GM18511 (cell line): Measurements from ENCODE around the gene GRIN2C.

ENCODE experiments used
- ATAC-seq: cut with Tn5 transposase; IDR thresholded peaks from one replicate; pipeline ENCODE4 v1.9.1; 2021; ENCODE audit warnings: mild to moderate bottlenecking, moderate library complexity; ENCODE audit not compliant: unreplicated experiment

Gene GRIN2C

DNA sequence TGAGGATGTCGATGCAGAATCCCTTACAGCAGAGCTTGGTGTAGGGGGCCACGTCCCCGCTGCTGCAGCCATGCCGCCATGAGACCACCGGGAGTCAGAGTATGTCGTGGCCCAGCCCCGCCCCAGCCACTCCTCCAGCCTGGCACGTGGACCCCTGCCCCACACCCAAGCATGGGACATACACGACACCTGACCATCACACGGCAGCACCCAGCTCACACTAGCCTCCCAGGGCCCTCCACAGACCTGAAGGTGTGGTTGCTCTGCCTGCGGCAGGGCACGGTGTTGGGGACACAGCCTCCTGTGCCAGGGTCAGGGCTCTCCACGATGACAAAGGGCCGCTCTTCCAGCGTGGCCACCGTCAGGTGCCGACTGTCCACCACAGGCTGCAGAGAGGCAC is 9.4 kb downstream of the GRIN2C start:
- ATAC-seq: no peak

DNA sequence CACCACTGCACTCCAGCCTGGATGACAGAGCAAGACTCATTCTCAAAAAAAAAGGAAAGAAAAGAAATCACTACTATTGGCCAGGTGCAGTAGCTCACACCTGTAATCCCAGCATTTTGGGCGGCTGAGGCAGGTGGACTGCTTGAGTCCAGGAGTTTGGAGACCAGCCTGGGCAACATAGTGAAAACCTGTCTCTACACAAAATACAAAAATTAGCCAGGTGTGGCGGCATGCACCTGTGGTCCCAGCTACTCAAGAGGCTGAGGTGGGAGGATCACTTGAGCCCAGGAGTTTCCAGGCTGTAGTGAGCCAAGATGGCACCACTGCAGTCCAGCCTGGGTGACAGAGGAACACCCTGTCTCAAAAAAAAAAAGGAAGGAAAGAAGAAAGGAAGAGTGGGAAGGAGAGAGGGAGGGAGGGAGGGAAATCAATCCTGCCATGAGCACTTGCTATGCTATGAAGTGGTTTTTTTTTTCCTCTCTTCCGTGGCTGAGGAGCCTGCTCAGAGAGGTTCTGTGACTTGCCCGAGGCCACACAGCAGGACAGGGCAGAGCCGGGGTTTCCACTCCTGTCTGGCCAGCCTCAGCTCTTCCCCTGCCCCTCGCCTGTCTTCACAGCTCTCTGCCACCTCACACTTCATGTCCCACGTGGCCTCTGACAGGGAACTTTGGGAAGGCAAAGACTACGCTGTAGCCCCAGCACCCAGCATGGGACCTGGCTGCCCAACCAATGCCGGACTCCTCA is 10.9 kb downstream of the GRIN2C start:
- no peak for ATAC-seq

DNA sequence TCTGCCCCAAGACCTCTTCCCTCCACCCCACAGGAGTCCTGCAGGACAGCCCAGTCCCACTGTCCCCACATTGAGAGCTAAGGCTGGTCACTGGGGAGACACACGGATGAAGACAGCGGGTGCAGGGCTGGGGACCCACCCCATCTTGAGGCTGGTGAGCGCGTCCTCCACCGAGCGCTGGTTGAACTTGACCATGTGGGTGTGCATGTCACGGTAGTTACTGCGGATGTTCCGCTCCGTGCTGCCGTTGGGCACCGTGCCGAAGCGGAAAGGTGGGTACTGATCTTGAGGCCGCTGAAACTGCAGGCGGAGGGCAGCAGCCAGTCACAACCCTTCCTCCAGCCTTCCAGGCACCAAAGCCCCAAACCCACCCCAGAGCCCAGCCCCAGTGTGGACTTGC is 13.1 kb downstream of the GRIN2C start:
- ATAC-seq: no peak

DNA sequence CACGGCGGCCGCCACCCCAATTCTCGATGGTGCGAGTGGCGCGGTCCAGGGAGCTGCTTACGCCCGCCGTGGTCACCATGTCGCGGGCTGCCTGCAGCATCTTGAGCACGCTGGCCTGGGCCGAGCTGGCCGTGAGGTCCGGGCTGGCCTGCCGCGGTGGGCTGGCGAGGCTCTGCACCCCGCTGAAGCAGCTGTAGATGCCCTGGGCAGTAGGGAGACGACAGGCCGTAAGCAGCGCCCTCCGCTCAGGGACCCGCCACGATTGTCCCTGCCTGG is 16.4 kb downstream of the GRIN2C start:
- no peak for ATAC-seq

DNA sequence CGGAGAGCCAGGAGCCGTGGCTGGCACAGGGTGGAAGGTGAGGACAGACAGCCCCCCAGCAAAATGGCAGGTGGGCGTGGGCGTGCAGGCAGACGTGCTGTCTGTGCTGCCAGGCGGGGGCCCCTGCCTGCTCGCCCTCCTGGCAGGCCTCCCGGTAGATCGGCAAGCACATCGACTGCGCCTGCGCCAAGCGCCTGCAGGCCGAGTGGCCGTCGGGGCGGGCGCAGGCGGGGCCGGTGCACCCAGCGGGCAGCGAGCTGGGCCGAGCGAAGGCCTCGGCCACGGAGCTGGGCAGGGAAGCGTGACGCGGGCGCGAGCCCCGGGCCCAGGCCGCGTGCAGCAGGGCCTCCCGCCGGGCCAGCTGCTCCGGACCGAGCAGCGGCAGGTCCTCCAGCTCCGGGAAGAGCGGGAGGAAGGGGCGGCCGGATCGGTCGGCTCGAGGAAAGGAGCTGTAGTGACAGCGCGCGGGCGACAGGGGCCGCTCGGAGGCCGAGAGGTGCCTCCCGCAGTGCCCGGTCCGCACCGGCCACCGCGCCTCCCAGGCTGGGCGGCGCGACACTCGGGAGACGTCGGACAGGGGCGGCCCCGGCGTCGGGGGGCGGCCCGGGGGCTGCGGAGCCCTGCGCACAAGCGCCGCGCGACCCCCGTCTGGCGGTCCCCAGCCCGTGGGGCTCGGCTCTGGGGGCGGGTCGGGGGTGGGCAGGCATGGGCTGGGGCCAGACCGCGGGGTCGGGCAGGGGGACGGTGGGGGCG is 16.9 kb downstream of the GRIN2C start:
- no peak for ATAC-seq

DNA sequence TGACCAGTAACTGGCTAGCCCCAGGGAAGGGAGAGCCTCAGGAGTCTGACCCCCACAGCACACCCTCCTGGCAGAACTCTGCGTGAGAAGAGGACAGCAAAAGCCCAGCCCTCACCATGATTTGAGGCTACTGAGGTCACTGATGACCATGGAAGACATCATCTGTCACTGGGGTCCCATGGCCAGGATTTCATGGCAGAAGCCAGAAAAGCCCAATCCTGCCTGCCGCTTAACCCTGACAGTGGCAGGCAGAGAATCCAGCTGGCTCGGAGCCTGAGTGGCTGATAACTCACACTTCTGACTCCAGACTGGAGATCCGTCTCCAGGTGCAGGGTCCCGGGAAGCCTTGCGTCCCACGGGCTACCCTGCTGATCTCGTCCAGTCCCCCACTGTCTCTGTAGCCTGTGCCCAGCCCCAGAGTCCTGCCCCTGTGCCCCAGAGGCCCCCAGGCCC is 17.5 kb downstream of the GRIN2C start:
- ATAC-seq: no peak

DNA sequence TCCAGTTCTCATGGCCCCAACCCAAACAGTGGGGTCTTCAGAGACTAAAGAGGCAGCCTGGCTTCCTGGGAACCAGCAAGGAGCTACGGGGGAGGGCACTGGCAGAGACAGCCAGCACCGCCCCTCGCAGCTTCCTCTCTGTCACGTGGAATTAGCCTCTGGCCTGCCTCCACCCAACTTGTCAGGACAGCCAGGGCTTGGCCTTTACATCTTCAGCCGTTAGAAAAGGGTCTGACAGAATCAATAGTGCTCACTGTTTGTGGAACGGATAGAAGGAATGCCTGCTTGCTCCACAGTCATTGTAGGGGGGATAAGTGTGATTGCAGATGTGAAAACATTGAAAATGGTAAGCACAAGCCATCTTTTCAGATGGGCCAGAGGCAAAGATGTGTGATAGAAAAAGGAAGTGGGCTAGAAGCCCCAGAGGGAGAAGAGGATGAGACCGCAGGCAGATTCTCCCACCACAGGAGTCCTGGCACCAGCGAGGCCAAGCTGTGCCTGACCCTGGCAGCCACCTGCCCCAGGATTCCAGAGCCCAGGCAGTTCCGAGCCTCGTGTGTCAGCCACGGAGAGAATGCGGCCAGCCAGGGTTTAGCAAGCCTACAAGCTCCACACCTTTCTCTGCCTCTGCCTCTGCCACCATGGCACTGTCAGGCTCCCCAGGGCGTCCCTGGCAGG is 18.6 kb downstream of the GRIN2C start:
- no peak for ATAC-seq

DNA sequence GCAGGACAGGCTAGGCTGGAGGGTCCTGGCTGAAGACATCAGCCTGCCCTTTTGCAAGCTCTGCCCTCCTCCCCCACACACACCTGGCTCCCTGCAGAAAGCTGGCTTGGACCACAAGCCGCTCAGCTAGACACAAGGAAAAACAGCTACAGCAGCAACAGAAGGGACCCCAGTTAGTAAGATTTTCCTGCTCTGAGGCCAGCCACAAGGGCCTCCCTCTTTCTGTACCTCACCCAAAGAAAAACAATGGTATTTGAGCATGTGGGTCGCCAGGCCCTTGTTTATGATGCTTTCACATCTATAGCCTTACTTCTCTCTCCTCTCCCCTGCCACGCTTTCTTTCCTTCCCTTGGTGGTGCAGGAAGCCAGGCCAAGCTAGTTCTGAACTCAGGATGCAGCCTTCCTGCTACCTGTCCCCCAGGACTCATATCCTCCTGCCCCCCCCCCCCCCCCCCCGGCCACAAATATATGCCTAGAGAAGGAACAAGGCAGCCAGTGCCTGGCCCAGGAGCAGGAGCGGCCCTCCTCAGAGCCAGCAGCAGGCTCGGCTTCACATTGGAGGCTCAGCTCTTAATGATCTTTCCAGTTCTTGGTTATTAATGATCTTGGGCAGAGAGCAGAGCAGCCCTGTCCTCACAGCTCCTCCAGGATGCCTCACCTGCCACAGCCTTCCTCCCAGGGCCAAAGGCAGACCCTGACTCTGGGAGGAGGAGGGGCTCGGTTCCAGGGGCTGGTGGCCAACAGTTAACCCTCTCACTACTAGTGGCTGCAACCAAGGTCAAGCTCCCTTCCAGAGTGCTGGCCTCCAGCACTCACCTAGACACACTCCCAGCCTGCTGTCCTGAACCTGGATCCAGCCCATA is 19.5 kb downstream of the GRIN2C start:
- ATAC-seq: no peak

DNA sequence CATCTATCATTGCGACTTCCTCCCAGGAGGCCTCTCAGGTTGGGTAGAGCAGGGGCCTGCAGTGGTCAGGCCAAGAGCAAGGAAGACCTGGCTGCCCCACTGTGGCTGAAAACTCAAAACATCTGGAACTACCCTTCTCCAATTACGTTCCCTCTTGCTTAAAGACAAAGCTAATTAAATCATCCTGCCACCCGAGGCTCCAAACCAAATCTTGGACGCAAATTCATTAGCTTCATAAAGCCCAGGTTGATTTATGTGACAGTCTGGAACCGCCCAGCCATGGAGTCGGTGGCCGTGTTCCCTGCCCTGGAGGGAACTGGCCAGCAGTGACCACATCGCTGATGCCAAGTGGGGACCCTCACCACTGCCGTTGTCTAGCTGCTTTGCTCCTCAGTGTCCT is 21.4 kb downstream of the GRIN2C start:
- ATAC-seq: no peak

DNA sequence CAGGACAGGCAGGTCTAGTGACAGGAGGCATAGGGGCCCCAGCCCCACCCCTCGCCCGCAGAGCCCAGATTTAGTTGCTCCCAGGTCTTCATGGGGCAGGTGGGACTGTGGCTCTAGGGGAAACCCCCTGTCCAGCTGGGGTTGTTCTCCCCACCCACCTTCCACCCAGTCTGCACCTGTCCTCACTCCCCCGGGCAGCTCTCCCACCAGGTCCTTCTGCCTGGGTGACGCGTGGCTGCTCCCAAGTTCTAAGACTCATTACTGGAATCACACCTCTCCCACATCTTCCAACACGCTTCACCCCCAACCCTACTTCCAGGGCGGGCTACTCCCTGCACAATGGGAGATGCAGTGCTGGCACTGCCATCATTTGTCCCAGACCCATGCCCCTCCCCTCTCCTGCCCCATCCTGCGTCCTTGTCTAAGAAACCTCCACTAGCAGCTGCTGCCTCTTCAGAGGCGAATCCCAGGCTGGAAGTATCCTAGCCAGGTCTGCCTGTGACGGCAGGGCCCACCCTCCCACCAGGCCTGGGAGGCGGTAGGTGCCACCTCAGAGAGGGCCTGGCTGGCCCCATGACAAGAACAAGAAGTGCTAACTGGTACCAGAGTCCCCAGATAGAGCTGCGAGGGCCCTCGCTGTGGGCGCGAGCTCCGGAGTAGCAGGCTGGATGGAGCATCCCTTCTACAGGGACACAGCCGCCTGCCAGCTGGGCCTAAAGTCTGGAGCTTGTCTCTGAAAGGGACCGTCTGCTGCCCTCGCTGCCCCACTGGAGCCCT is 22.8 kb downstream of the GRIN2C start:
- no peak for ATAC-seq

DNA sequence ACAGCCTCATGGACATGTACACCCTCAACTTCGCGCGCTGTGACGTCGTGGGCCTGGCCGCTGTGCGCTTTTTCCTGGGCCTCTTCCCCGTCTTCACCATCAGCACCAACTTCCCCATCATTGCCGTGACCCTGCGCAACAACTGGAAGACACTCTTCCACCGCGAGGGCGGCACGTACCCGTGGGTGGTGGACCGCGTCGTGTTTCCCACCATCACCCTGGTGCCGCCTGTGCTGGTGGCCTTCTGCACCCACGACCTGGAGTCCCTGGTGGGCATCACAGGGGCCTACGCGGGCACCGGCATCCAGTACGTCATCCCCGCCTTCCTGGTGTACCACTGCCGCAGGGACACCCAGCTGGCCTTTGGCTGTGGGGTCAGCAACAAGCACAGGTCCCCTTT is 23.5 kb downstream of the GRIN2C start:
- ATAC-seq: no peak

DNA sequence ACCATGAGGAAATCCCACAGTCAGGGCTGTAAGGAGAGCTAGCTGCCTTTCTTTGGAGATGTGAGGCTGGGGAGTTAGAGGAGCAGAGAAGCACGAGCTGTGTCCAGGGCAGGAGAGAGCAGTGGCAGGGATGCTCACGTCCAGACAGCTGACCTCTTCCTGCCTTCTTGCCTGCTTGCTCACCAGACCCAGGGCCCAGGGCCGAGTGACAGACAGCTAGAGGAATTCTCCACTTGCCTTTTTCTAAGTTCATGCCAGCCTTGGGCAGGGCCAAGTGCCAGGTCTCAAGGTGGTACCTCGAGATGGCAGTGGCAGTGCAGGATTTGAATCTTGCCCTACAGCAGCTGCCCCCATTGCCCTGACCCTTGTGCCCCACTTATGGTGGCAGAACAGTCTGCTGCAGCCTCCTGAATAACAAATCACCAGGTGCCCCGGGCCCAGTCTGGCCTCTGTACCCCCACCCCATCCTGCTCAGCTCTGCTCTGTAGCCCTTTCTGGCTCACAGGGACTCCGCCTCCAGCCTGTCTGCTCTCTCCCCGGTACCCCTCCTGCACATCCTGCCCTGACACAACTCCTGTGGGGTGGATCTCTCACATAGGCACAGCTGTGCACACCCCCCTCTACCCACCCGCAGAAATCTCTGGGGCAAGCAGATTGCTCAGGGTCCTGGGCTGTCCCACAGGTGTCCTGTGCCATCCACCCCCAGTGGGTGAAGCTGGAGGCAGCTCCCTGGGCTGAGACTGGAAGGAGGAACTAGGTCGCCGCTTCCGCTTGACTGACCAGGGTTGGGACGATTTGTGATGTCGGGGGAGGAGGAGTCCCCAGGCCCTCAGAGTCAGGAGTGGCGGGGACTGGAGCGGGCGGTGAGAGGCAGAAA is 25.9 kb downstream of the GRIN2C start:
- ATAC-seq: peak; percentile 68

DNA sequence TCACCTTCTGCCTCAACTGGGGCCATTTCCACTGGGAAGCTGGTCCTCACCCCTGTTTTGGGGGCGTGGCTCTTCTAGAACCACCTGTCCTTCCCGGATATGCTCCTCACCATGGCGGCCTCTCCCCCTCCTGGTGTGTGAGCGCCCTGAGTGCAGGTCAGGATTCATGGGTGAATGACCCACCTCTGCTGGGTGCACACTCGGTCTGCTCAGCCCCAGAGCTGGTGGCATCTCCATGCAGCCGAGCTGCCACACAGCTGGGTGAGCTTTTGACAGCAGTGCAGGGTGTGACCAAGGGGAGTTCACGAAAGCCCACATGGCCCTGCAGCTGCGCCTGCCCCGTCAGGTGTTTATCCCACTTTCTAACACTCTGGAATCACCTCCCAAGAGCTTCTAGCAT is 27.3 kb downstream of the GRIN2C start:
- ATAC-seq: no peak

DNA sequence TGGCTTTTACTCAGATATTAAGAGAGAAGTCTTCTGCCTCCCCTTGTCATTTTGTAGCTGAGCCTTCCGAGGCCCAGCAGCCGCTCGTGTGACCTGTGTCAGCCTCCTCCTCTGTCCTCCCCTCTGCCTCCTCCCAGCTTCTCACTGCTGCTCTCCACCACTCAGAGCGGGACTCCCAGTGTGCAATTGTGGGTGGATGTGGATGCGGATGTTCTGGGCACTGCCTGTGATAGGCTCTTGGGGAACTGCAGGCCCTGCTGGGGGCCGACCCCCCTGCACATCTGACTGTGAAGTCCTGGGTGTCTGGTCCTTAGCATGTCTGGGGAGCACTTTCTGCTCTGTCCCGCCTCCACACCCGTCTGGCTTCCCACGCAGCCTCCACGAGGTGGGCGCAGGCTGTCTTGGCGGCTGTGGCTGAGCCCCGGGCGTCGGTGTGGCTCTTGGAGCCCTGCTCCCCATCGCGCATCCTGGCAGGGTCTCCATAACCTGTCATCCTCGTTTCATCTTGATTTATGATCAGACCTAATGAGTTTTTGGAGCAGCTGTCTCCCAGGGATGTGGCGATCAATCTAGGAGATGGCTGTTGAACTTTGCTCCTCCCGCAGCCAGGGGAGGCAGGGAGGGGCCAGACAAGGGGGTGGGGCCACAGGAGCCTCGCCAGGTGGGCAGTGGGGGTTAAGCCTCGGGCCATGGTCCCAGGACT is 28.1 kb downstream of the GRIN2C start:
- no peak for ATAC-seq

DNA sequence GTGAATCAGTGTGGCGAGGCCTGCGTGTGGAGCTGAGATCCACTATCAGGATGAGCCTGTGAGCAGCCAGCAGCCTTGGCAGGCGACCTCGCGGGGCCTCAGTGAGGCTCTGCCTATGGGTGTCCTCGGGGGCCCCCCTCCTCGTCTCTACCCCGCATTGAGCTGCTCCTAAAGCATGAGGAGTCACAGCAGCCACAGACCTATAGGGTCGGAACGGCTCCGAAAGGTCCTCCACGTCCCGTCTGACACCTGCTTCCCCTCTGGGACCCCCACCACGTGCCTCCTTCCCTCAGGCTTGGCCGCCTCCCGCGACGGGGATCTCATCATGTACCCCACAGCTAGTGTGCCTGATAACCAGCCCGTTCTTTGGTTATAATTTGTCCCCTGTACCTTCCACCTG is 28.8 kb downstream of the GRIN2C start:
- ATAC-seq: no peak

DNA sequence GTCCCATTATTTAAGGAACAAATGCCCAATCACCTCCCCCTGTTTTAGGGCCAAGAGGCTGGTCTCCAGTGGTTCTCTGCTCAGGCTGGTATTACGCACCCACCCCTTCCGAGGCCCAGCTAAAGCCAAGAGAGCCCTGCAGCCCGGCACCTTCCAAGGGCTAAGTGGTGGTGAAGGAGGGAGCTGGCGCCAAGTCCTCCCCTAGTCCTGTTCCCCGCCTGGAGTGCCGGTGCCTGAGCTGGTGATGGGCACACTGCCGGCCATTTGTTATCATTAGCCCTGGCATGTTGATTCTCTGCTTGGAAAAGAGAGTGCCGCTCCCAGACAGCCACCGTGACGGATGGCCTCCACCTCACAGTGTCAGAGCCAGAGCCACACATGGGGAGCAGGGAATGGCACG is 31.9 kb downstream of the GRIN2C start:
- ATAC-seq: no peak

DNA sequence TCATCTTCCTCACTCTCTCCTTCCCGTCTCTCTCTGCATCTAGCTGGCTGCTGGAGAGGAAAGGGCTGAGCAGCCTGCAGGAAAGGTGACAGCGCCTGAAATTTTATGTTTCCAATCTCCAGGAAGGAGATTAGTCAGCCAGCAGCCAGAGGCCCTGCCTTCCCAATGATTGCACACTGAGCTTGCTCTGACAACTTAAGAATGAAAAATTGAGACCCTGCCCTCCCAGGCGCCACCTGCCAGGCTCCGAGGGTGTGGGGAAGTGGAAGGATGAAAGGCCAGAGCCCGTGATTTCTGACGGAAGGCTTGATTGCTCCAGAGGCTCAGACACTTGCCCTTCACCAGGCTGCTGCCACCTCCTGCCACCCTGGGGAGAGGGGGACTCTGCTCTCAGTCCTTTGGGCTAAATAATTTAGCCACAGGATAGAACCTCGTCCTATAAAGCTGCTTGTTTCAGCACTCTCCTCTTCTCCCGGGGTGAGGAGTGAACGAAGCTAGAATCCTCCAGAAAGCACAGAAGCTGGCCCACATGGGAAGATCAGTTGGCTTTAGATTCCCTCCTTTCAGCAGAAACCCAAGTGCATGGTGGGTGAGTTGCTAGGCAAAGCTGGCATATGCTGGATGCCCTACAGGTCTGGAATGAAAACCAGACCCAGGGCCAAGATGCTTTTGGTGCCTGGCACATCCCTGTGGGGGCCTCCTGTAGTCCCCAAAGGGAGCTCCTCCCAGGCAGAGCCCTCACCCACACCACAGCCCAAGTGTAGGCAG is 33.5 kb downstream of the GRIN2C start:
- no peak for ATAC-seq

DNA sequence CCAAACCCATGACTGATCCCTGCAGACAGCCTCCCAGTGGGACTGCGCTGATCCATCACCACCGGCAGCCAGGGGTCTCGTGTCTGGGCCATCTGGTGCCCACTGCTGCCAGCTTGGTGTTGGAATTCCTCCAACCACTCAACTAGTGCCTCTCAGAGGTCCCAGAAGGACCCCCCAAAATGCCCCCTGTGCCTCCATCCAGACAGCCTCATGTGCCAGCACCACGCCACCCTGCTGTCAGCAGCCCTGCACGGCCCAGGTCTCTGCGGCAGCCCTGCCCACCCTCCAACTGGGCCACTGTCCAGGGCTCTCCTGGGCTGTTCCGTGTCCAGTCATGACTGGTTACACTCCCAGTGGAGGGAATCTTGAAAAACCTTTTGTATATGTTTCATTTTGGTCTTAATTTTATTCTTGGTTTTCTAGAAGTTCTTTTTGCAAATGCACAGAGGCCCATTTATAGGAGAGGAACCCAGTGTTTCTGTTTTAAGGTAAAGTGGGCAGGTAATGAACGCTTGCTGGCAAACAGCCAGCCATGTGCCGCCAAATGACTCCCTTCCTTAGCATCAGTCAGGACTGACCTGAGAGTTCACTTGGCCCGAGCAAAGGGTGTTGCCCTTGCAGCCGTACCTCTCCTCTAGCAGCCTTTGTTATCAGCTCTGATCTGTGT is 34.6 kb downstream of the GRIN2C start:
- ATAC-seq: no peak
